Stimulated activated CD8-positive, alpha-beta memory T cell treated with anti-CD3 and anti-CD28 coated beads, Interleukin-15, amount 100 ng/mL, for 24 hours (primary cell): Measurements from ENCODE around the gene LSAMP.

ENCODE experiments used
- DNase-seq: peaks from one replicate; pipeline ENCODE4 v3.0.0-alpha.2; 2020; ENCODE audit warnings: low read depth

Gene LSAMP

DNA sequence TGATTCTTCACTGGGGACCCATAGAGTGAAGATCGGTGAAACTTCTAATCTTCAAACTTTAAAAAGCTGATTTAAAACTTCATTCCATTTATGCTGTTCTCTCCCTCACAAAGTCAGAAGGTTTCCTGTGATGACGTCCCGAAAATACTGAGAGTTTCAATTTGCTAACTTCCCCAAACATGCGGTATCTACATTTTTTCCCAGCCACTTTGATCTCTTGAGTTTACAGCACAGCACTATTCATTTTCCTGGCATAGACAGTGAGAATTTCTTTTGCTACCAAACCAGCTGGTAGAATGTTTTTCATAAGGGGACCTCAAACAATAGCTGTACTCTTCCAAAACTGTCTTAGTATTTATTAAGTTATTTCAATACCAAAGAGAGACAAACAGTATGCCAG is 156.8 kb downstream of the LSAMP start:
- DNase-seq, result no peak

DNA sequence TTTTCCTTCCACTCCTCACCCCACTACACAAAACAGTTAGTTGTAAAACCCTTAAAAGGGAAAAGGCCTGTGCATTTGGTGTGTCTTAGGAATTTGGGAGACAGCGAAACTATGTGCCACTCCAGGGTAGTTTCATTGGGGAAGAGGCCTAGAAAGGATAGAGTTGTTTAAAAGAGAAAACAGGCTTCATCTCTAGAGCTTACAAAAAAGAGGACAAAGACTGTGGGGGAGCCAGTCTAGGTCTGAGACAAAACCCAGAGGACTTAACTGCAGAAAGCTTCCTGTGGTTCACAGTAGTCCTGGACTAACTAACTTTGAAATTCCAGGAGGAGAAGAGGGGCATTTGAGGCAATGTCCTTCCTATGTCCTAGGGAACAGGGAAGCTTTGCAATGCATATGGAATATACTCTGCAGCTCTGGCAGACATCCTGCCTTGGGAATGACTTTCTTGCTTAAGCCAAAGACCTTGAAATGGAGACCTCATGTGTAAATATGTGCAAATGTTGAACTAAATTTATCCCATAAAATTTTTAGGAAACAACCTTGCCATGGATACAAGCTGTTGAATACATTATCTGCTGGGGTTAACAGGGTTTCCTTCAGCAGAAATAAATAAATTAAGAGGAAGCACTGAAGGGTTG is 159.4 kb downstream of the LSAMP start:
- DNase-seq, result no peak

DNA sequence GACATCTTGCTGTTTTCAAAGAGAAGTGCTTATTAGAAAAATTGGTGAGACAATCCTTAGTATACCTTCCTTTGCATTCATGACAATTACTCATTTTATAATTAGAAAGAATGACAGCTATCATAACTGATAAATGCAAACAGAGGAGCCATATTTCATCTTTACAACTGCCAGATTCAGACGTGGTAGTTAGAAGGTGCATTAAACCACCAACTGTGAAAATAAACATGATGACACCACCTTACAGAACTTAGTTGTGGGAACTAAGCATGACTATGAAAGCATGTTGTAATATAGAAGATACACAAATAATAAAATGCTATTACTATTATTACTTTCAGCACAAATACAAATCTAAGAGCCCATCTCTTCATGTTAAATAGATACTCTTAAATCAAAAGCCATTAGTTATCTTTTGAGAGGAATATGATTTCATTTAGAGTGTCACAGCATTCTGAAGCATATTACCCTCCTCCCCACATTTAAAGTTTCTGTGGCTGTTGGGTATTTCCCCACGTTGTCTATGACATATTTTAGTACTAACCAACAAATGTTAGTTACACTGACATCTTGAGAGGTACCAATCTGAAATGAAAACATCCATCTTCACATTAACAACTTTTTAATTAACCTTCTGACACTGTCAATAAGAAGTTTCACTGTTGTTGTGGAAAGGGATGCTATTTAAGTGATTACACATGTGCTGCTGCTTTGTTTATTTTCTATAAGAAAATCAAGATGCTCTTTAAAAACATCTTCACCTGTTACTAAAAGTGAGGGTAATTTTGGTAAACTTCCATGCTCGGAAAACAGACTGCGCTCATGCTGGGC is 163.8 kb downstream of the LSAMP start:
- no peak for DNase-seq

DNA sequence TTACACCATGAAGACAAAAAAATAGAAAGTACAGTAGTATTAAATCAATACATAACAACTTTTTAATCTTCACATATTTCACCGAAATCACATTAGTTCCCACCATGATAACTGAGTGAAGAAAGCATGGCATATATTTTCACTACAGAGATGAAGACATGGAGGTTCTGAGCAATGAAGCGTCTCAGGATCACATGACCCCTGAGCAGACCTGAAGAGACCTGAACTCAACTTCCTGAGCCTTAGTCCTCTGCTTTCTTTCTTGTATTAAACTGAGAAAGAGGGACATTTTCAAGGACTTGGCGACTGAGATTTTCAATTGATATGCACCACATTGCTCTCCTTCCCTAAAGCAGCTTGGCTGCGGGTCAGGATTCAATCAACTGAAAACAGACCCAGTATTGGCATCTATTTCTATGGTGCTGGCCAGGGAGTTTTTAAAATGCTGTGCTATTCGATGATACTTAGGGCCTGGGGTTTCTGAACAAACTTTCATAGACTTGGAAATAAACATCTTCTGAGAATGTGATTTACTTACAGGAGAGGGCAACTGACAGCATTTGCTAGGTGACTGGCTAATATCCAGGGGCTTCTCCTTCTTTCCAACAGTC is 165.1 kb downstream of the LSAMP start:
- DNase-seq, result no peak

DNA sequence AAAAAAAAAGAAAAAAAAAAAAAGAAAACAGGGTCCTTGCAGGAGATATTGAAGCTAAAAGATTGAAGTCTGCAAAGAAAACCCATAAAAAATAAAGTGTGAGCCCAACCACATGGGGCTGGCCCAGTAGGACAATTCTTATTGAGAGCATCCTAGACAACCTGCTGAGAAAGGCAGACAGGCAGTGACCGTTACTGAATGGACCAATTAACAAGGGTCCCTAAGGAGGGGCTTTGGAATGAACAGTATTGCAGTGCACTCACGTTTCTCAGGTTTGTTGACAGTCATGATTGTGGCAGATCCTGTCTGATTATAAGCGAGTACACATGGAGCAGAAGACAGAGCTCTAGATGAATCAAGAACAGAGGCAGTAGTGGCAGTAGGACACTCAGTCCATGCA is 168.6 kb downstream of the LSAMP start:
- no peak for DNase-seq

DNA sequence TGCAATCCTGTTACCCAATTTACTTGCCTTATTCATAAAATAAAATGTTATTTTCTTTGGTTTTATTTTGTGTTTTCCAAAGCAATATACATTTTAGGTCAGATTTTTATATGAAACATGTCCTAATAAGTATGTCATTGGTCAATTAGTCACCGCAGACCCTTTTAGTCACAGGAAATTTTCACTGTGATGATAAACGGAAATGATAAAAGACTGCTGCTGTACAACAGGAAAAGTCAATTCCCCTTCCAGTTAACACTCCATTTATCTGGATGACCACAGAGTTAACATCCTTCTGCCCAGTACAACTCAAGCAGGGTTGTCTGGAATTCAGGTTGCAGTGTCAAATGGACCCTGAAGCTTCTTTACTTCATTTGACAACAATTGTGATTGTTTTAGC is 175.2 kb downstream of the LSAMP start:
- DNase-seq, result no peak

DNA sequence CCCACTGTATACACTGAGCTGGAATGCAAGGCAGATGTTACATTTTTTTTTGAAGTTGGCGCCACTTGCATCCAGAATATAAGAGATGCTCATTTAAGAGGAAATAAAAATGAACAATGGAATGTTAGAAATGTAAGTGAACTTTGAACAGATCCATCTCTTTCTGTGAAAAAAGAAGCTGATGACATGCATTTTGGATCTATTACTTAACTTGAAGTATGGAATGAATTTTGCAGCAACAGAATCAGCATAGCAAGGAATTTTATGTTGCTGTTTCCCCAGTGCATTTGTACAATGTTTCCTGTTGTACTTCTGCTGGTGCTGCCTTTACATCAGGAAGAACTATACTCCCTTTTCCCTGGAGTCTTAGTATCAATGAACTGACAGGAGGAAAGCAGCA is 178.2 kb downstream of the LSAMP start:
- no peak for DNase-seq

DNA sequence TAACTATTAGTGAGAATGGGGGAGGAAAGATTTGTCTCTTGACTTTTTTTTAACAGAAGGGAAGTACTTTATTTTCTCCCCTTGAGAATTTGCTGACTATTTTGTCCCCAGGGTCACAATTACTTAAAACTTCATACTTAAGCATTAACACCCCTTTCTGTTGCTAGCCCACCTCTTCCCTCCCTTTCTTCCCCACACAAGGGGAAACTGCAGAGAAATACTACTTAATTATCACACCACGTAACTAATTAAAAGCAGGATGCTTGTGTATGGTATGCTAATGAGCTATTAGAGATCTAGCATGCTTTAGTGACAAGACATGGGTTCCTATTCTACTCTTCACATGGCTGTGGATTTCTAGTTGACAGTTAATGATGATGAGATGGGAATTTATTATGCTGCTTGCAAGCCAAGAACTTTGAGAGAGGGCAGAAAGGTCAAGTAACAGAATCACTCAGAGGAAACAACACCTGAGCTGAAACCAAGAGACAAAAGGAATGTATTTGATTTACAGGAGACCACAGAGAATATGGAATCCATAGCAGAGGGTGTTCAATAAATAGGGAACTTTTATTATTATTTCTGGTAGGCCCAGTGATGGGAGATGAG is 179.2 kb downstream of the LSAMP start:
- DNase-seq, result no peak

DNA sequence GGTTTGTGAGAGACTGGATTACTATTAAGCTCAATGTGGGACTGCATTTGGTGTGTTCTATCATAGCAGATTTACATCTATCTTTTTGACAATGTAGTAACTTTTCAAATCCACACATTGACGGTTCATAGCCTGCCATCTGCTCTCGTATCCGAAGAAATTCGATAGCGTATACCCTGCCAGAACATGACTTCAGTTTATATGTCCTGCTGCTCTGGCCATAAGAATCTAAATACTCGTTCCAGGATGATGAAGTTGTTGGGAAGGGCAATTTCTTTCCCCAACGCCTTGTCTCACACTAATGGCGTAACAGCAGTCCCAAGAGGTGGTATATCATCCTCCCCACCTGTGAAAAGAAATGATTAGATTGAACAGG is 180.0 kb downstream of the LSAMP start:
- no peak for DNase-seq

DNA sequence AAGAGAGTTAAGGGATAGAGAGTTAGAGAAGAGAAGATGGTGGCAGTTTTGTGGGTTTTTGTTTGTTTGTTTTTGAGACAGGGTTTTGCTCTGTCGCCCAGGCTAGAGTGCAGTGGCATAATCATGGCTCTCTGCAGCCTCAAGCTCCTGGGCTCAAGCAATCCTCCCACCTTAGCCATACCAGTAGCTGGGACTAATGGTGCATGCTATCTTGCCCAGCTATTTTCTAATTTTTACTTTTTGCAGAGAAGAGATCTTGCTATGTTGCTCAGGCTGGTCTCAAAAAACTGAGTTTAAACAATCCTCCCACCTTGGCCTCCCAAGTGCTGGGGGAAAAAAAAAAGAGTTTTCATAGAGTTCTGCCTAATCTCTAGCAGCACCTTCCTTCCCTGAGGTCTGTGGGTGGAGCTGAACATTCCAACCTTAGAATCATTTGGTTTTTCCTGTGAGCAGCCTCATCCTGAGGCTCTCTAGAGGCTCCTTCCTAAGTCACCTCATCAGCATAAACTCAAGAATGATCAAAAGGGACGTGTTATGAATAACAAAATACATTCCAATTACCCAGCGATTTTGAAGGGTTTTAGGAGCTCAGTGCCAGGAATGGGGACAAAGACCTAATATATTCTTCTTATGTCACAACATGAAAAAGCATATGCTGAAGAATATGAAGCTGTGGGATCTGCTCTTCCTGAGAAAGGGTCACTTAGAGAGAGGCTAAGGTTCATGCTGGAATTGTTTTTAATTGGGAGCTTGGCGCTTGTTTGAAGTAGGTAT is 180.6 kb downstream of the LSAMP start:
- no peak for DNase-seq

DNA sequence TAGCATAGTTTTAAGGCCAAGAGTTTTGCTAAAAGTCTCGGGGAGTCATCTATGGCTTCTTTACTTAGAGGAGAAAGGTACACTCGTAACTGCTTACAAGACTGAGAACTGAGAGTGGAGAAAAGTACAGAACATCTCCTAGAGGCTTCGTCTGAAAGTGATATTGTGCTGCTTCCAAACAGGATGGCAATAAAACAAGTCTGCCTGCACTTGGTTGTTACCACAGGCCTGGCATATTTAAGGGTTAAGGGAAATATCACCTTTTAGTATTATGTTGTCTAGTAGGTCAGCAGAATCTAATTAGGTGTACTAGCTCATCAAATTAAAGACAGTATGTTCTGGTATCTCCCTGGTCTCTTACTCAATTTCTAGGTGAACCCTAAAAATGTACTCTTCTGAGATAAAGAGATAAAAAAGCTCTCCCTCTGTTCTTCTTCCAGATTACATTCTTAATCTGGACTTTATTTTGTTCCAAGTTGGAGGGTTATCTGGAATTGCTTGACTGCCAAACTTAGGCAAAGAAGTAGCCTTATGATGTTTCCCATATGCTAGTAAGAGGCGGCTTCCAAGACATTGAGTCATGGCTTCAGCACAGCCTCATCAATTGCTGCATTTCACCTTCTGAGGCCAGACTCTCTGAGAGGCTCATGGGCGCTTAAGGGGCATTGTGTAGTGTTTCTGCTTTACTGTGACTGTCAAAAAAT is 181.3 kb downstream of the LSAMP start:
- no peak for DNase-seq

DNA sequence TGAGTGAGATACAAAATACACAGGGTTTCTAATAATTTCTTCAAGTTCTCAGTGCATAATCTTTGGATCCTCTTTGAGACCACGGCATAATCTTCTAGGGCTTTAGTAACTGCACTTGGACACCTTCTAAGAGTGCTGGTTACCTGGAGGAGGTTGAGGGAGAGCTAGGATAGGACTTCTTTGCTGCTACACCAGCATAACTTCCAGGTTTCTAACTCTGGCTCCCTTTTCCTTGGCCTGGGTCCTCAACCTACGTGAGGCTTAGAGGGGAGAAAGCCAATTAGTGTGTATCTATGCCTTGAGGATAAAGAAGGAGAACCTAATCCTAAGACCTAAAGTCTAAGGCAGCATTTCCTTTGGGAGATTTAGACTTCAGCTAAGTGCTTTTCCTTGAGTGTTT is 184.8 kb downstream of the LSAMP start:
- no peak for DNase-seq

DNA sequence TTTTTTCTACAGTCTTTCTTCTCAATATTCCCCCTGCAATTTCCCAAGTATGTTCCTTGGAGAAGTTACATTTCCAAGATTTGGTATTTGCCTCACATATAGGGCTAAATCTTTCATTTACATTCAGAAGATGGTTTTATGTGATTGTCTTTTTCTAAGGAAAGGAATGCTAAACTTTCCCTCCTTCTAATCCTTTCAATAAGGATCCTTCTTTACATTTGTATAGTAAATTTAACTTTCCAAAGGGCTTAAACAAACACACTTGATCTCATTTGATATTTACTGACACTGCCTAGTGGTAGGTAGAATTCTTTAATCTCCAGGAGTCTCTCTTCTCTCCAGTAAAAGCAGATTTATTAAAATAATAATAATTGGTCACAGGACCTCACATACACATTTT is 185.3 kb downstream of the LSAMP start:
- DNase-seq, result no peak

DNA sequence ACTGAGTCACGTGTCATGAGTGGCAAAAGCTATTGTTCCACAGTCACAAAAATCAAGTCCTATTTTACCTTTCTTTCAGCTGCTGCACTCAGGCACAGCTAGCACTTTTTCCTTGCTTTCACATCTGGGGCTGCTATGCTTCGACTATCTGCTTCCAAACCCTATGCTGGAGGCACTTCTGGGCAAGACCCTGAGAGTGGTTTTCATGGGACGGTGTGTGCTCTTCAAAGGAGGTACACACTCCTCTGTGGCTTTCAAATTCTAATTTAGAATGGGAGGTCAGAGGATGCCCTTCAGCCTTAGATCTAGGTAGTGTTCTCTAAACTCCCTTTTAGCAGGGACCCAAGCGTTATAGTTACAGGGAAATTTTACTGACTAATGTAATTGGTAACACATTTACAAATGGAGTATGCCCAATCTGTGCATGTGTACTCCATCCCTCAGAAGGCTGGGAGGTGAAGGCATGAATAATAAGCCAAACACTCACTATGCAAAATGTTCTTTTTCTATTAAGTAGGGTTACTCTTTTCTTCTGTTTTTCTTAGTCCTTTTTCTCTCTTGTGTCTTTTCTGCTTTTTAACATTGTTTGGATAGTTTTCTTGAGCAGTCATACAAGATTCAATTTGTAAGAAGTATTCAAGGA is 188.3 kb downstream of the LSAMP start:
- DNase-seq, result no peak

DNA sequence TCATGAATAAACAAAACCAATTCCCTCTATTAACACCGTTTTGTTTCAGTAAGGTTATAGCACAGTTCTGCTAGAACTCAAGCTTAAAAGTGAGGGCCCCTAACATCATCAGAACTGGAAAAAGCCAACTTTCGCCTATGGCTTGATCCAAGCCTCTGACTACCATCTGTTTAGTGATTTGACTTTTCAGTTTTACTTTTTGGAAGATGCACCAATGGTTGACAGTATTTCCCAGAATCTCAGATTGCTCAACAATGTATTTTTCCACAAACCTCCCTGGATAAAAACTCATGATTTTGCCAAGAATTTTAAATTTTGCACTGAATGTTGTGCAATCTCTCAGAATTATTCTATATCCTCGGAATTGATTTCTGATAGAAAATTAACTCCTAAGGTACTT is 190.7 kb downstream of the LSAMP start:
- no peak for DNase-seq

DNA sequence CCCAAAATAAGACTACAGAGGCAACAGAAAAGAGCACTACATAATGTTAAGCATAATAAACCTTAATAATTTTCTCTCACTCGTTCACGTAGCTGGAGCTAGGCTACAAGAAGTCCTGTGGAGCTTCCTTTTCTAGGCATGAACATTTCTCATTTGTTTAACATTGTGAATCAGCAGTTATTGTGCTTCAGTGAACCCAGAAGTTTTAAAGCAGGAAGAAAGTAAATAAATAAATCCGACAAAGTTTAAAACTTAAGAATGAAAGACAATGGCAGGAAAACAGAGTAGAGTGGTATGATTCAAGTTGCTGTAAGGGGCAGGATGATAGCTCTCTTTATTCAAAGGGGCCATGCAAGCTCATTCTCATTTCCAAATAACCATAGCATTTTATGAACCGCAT is 191.8 kb downstream of the LSAMP start:
- DNase-seq, result no peak

DNA sequence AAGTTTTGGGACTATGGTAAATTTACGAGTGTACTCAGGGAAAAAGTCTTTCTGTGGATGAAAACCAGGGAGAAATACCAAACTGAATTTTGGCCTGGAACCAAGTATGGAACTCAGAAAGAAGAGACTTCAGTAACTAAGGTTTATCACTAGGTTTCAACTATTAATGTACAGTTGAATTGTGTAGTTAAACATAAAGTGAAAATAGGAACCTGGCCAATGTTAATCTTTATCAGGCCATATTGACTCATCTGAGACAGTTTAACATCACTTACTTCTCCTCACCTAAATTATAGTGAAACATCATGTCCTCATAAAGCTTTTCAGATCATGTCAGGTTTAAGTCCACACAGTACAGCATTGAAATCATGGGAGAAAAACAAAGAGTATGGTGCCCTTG is 197.7 kb downstream of the LSAMP start:
- no peak for DNase-seq

DNA sequence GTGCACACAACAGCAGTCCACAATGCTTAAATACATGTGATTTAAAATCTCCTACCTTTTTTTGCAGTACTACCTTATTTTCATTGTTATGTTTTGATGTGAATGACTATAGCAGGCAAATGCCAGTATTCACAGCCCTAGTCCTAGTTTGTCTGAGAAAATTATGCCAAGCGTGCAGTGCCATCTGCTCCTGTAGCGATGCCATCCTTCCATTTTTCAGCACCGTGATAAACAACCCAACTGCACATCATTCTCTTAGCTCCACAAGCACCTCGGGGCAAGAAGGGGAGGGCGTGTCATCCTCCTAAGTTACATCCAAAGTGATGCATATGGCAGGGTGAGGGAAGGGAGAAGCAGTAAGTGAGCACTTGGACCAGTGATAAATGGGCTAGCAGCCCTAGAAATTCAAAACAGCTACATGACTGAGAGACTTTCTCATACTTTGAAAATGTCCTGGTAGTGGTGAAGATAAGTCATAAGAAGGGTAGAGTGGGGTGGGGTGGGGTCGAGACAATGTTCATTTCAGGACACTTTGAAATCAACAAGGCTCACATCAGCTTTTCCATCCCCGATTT is 198.8 kb downstream of the LSAMP start:
- no peak for DNase-seq

DNA sequence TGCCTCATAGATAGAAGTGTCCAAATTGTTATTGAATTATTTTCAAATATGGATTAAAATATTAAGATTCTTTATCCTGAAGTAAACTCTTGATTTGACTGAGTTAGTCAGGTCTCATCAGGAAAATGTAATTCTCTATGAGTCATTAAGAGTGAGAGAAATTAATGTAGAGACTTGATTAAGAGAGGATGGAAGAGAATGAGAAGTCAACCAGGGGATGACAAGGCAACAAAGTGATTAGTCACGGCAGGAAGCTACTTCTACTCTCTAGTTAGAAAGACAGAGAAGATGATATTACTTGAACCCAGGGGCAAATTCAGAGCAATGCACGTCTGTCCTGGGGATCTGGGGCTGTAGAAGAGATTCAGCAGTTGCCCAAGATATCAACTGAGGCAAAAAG is 202.5 kb downstream of the LSAMP start:
- no peak for DNase-seq

DNA sequence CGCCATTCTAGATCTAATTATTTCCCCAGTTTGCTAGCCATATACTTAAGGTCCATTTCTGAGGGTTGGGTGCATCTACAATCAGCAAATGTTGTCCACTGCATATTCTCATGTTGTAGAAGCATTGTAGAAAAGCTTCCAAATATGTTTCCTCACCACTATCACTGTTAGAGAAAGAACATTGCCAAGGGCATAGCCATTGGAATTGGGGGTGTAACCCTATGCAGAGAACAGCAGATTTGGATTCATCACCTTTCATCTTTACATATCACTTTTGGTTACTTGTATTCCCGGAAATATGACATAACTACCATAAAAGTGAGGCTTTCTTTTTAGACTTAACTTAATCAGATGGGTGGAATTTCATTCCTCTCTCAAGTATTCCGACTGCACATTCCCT is 203.6 kb downstream of the LSAMP start:
- no peak for DNase-seq

DNA sequence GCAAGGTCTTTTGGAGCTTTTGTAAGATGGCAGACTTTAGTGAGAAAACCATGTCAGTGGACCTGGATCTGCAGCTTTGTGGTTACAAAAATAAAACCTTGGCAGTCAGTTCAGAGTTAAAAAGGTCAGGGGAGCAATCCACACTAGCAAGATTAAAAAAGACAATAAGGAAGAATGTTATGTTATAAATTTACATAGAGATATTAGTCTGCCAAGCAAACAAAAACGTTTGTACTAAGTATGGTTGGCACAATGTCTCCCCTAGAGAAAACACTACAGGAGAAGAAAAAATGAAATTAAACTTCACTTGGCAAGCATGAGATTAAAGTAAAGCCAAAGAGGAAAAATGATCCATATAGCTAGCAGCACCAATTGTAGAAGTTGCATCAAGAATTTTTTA is 205.0 kb downstream of the LSAMP start:
- no peak for DNase-seq
